ENCODE measurements around the gene OBSCN.
A peak's percentile ranks its signal among the peaks of the same experiment; 100 is the strongest.

Gene OBSCN

GRCh38 chr1:228379666-228380065 is 171.8 kb downstream of the OBSCN start:
- DNase-seq (ENCODE audit: low read depth) = no peak

DNA sequence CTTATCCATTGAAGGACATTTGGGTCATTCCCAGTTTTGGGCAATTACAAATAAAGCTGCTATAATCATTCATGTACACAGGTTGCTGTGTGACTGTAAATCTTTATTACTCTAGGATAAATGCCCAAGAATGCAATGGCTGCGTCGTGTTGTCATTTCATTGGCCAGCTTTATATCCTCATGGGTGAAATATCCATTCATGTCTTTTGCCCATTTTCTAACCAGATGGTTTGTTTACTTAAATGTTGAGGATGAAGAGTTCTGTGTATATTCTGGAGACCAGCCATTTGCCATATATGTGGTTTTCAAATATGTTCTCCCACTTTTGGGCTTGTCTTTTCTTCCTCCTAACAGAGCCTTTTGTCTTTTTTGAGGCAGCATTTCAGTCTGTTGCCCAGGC is 173.5 kb downstream of the OBSCN start:
- DNase-seq (ENCODE audit: low read depth) = peak; percentile 65

- DNase-seq (ENCODE audit: low read depth) = no peak
These were observed 175.9 kb downstream of the OBSCN start for GRCh38 chr1:228383773-228384172.

- DNase-seq (ENCODE audit: low read depth) = no peak
These were observed 177.4 kb downstream of the OBSCN start for GRCh38 chr1:228385232-228385631.

- DNase-seq (ENCODE audit: low read depth) = no peak
These were observed 179.5 kb downstream of the OBSCN start for GRCh38 chr1:228387321-228387720.

GRCh38 chr1:228390649-228391048 is 182.8 kb downstream of the OBSCN start:
- no peak for DNase-seq (ENCODE audit: low read depth)

- DNase-seq (ENCODE audit: low read depth) = no peak
These were observed 183.7 kb downstream of the OBSCN start for GRCh38 chr1:228391411-228392020.

GRCh38 chr1:228392111-228392936 is 184.5 kb downstream of the OBSCN start:
- DNase-seq (ENCODE audit: low read depth) = peak; percentile 71

DNA sequence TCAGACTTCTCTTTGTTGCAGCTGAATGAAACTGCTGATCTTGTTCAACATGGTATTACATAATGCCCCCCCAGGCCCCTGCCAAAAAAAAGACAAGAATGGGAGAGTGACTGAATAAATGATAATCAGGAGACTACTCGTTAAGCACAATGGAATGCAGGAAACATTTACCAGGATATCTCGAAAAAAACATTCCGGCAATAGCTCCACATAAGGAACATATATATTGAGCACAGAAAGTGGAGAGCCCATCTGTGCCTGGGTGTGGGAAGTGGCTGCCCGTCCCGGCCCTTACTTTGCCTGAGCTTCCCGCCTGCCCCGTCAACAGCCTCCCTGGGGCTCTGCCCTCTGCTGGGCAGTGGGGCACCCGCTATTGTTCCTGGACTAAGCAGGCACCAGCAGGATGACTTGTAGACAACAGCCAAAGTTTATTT is 185.4 kb downstream of the OBSCN start:
- peak; percentile 88 for DNase-seq (ENCODE audit: low read depth)

- DNase-seq (ENCODE audit: low read depth) = no peak
These were observed 186.1 kb downstream of the OBSCN start for GRCh38 chr1:228393811-228394570.

- no peak for DNase-seq (ENCODE audit: low read depth)
These were observed 186.9 kb downstream of the OBSCN start for GRCh38 chr1:228394571-228395394.

- no peak for DNase-seq (ENCODE audit: low read depth)
These were observed 189.2 kb downstream of the OBSCN start for GRCh38 chr1:228396770-228397662.

- DNase-seq (ENCODE audit: low read depth) = no peak
These were observed 190.1 kb downstream of the OBSCN start for GRCh38 chr1:228397966-228398365.

GRCh38 chr1:228398741-228399461 is 191.1 kb downstream of the OBSCN start:
- no peak for DNase-seq (ENCODE audit: low read depth)

- no peak for DNase-seq (ENCODE audit: low read depth)
These were observed 191.8 kb downstream of the OBSCN start for GRCh38 chr1:228399531-228400236.

- DNase-seq (ENCODE audit: low read depth) = no peak
These were observed 192.4 kb downstream of the OBSCN start for GRCh38 chr1:228400237-228400651.

DNA sequence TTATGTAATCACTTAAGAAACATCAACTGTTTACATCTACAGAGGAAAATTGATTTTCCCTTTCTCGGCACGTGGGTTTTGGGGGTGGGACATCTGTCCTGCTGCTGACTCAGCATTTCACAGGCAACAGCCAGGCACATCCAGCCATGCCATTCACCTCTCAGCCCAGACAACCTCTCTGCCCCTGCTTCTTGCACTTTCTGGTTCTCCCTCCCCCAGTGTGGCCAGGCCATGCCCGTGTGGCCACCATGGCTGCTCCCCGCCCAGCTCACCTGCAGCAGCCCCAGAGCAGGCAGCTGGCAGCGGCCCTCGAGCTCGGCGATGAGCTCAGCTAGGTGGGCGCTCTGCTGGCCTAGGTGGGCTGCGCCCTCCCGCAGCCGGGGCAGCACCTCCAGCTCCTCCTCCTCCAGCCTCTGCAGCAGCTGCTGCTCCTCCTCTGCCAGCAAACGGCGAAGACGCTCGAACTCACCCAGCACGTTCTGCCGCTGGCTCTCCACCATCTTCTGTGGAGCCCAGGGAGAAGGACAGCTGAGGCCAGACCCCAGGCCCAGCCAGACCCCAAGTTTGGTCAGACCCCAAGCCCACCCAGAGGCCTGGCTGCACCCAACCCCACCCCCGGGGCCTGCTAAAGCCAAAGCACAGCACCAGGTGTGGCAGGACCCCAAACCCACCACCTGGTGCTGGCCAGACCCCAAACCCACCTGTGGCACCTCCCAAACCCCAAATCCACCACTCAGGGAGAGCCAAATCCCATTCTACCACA is 193.0 kb downstream of the OBSCN start:
- no peak for DNase-seq (ENCODE audit: low read depth)

- DNase-seq (ENCODE audit: low read depth) = no peak
These were observed 194.2 kb downstream of the OBSCN start for GRCh38 chr1:228401782-228402640.
